H1 (cell line): ENCODE data around the gene ALAS1. TPM values are rescaled to one million over a fixed set of nuclear protein-coding genes. Genes with fewer than 3 reads are reported as not detected.

Experiments used
- CTCF ChIA-PET: fragments of 300-600 bp; sonication (Branson Sonifier 250); formaldehyde crosslinking; loops from one replicate; lab custom pipeline; 2021; ENCODE audit not compliant: partially characterized antibody; lab: Charles Lee
- POLR2A ChIA-PET: fragments of 300-600 bp; sonication (Branson Sonifier 250); formaldehyde crosslinking; loops from one replicate; lab custom pipeline; 2021; ENCODE audit warnings: inconsistent platforms; ENCODE audit not compliant: partially characterized antibody; lab: Charles Lee
- DNase-seq, 2 experiments: peaks; one replicate each; pipeline versions ENCODE4 v3.0.0 to v3.0.0-alpha.2; 2010 to 2022; ENCODE audit warnings: low spot score in 2 of 2, low read depth in 1 of 2, mixed read lengths in 1 of 2
- FAIRE-seq: peaks from 2 replicates; lab custom pipeline; 2011; peaks lifted over from hg19 to GRCh38; lab: Jason Lieb, UNC
- H2AFZ ChIP-seq: 2 replicates; pipeline ENCODE4 v1.8.1; 2012; ENCODE audit warnings: low read length, inconsistent platforms
- H2AK5ac ChIP-seq: 2 replicates; pipeline ENCODE4 v1.6.1; 2013; ENCODE audit warnings: low read depth, low read length
- H2BK120ac ChIP-seq: replicated peaks from 2 replicates; pipeline ENCODE3; 2013; ENCODE audit warnings: low read depth, low read length, inconsistent platforms
- H2BK12ac ChIP-seq: 2 replicates; pipeline ENCODE4 v1.6.1; 2013; ENCODE audit warnings: low read depth, low read length
- H2BK15ac ChIP-seq: 2 replicates; pipeline ENCODE4 v1.6.1; 2013; ENCODE audit warnings: low read length
- H2BK20ac ChIP-seq: 2 replicates; pipeline ENCODE4 v1.6.1; 2013; ENCODE audit warnings: low read length
- H2BK5ac ChIP-seq: 2 replicates; pipeline ENCODE4 v1.6.1; 2013; ENCODE audit warnings: low read depth, low read length
- H3K14ac ChIP-seq: 2 replicates; pipeline ENCODE4 v1.6.1; 2013; ENCODE audit warnings: inconsistent platforms; ENCODE audit not compliant: insufficient read length
- H3K18ac ChIP-seq: 2 replicates; pipeline ENCODE4 v1.6.1; 2013; ENCODE audit warnings: low read length; ENCODE audit errors: extremely low read depth
- H3K23ac ChIP-seq: 2 replicates; pipeline ENCODE4 v1.6.1; 2013; ENCODE audit warnings: inconsistent platforms; ENCODE audit not compliant: insufficient read length
- H3K23me2 ChIP-seq: 2 replicates; pipeline ENCODE4 v1.6.1; 2013; ENCODE audit warnings: low read depth, low read length
- H3K27ac ChIP-seq: 2 replicates; pipeline ENCODE4 v1.6.1; 2011; ENCODE audit warnings: low read depth, low read length, inconsistent platforms
- H3K27me3 ChIP-seq, 4 experiments: replicated peaks in 1 of 4; 1 replicate in 1 of 4; 2 replicates in 3 of 4; pipeline versions ENCODE4 v1.6.1 to v1.8.1; 2011 to 2013; ENCODE audit warnings: low read length in 3 of 4, mild to moderate bottlenecking in 3 of 4, inconsistent platforms in 2 of 4, mixed read lengths in 2 of 4, moderate library complexity in 1 of 4; ENCODE audit not compliant: control insufficient read depth in 3 of 4, insufficient read depth in 3 of 4; ENCODE audit errors: extremely low read depth in 1 of 4
- H3K36me3 ChIP-seq, 4 experiments: 2 replicates each; pipeline versions ENCODE4 v1.6.1 to v1.8.1; 2011 to 2013; ENCODE audit warnings: mild to moderate bottlenecking in 4 of 4, low read length in 3 of 4, moderate library complexity in 2 of 4, control low read depth in 1 of 4, inconsistent platforms in 1 of 4; ENCODE audit not compliant: insufficient read depth in 4 of 4, control insufficient read depth in 2 of 4
- H3K4ac ChIP-seq: replicated peaks from 2 replicates; pipeline ENCODE3; 2013; ENCODE audit warnings: low read length, low read depth, mixed read lengths, inconsistent platforms; ENCODE audit not compliant: insufficient read length
- H3K4me1 ChIP-seq, 4 experiments: replicated peaks in 1 of 4; 1 replicate in 1 of 4; 2 replicates in 3 of 4; pipeline versions ENCODE4 v1.6.1 to v1.8.1; 2011 to 2013; ENCODE audit warnings: low read length in 3 of 4, inconsistent platforms in 2 of 4, mixed read lengths in 1 of 4; ENCODE audit not compliant: insufficient read depth in 4 of 4, control insufficient read depth in 3 of 4
- H3K4me2 ChIP-seq, 2 experiments: 2 replicates each; pipeline versions ENCODE4 v1.6.1 to v1.8.1; 2011 to 2013; ENCODE audit warnings: low read depth in 2 of 2, low read length in 2 of 2, control low read depth in 1 of 2, inconsistent platforms in 1 of 2, mild to moderate bottlenecking in 1 of 2; ENCODE audit not compliant: insufficient read depth in 1 of 2
- H3K4me3 ChIP-seq, 4 experiments: fragments of 200-600, 300-600 bp in 1 of 4; sonication (generic), shearing (Covaris generic), sonication (Bioruptor Twin) in 1 of 4; 2 replicates each; pipeline versions ENCODE4 v1.5.1 to v1.8.1; 2011 to 2016; ENCODE audit warnings: low read length in 4 of 4, low read depth in 3 of 4, control low read depth in 2 of 4, inconsistent platforms in 2 of 4, mild to moderate bottlenecking in 2 of 4, mixed read lengths in 1 of 4, moderate library complexity in 1 of 4; ENCODE audit not compliant: insufficient read depth in 2 of 4; ENCODE audit errors: extremely low read depth in 1 of 4
- H3K56ac ChIP-seq: replicated peaks from 2 replicates; pipeline ENCODE3; 2013; ENCODE audit warnings: low read depth, mild to moderate bottlenecking, mixed read lengths, low read length, inconsistent platforms; ENCODE audit not compliant: insufficient read length
- H3K79me1 ChIP-seq: 2 replicates; pipeline ENCODE4 v1.6.1; 2013; ENCODE audit warnings: low read depth, low read length, control low read depth
- H3K79me2 ChIP-seq, 2 experiments: 2 replicates each; pipeline versions ENCODE4 v1.6.1 to v1.8.1; 2012 to 2013; ENCODE audit warnings: low read length in 2 of 2, mild to moderate bottlenecking in 2 of 2, inconsistent platforms in 1 of 2; ENCODE audit not compliant: insufficient read depth in 2 of 2, control insufficient read depth in 1 of 2
- H3K9ac ChIP-seq, 4 experiments: replicated peaks in 1 of 4; 1 replicate in 1 of 4; 2 replicates in 3 of 4; pipeline versions ENCODE4 v1.6.1 to v1.8.1; 2011 to 2013; ENCODE audit warnings: low read depth in 3 of 4, low read length in 3 of 4, control low read depth in 2 of 4, mild to moderate bottlenecking in 2 of 4, moderate library complexity in 2 of 4, inconsistent platforms in 1 of 4; ENCODE audit errors: extremely low read depth in 1 of 4
- H3K9me3 ChIP-seq, 2 experiments: 2 replicates each; pipeline versions ENCODE4 v1.6.1 to v1.8.1; 2012 to 2013; ENCODE audit warnings: mild to moderate bottlenecking in 2 of 2, moderate library complexity in 2 of 2, control low read depth in 1 of 2, inconsistent platforms in 1 of 2, low read depth in 1 of 2, low read length in 1 of 2, mixed read lengths in 1 of 2; ENCODE audit not compliant: insufficient read depth in 2 of 2
- H4K20me1 ChIP-seq, 2 experiments: replicated peaks in 1 of 2; 2 replicates each; pipeline versions ENCODE3 to v1.8.1; 2011 to 2013; ENCODE audit warnings: inconsistent platforms in 2 of 2, low read length in 2 of 2, mild to moderate bottlenecking in 1 of 2; ENCODE audit not compliant: insufficient read depth in 2 of 2, control insufficient read depth in 1 of 2
- H4K5ac ChIP-seq: 2 replicates; pipeline ENCODE4 v1.6.1; 2013; ENCODE audit warnings: low read length, low read depth, mixed read lengths, inconsistent platforms; ENCODE audit not compliant: insufficient read length
- H4K8ac ChIP-seq: 2 replicates; pipeline ENCODE4 v1.8.0; 2013; ENCODE audit warnings: mild to moderate bottlenecking, moderate library complexity, low read length, inconsistent platforms; ENCODE audit not compliant: insufficient read depth; ENCODE audit errors: extremely low read depth
- H4K91ac ChIP-seq: replicated peaks from 2 replicates; pipeline ENCODE3; 2013; ENCODE audit warnings: low read length, mixed read lengths, inconsistent platforms; ENCODE audit not compliant: insufficient read length
- KDM4A ChIP-seq: IDR thresholded peaks from one replicate; pipeline ENCODE4 v1.7.1; 2012; ENCODE audit warnings: low read depth, mild to moderate bottlenecking, moderate library complexity, low read length, inconsistent platforms; ENCODE audit not compliant: severe bottlenecking
- WGBS, 2 experiments: shearing (Covaris generic) in 1 of 2; methylation state at CpG; one replicate each; pipeline versions ENCODE4 v1.1.6 to v1.1.7; 2013 to 2015; ENCODE audit warnings: low lambda C conversion rate in 2 of 2, mixed read lengths in 2 of 2, inconsistent platforms in 1 of 2, low coverage in 1 of 2, missing lambda C conversion rate in 1 of 2; ENCODE audit not compliant: insufficient replicate concordance in 2 of 2, insufficient coverage in 1 of 2, insufficient read length in 1 of 2; ENCODE audit errors: extremely low coverage in 1 of 2, missing lambda C conversion rate in 1 of 2; 5-methylcytosine and 5-hydroxymethylcytosine counted together
- polyA plus RNA-seq, 7 experiments: library from polyadenylated mRNA; depleted of rRNA in 3 of 7; stranded (reverse) in 5 of 7; unstranded in 2 of 7; fragments of >200 nt in 5 of 7; fragments of 200-250 nt in 2 of 7; gene quantifications; 1 replicate in 5 of 7; 2 replicates in 1 of 7; 4 replicates in 1 of 7; pipeline versions ENCODE4 v1.2.1 to v1.2.3, GENCODE V29; 2011 to 2013; ENCODE audit warnings: missing spikeins in 2 of 7, mixed read lengths in 2 of 7
- total RNA-seq: library from RNA; stranded (reverse); fragmentation: NEBNext Ultra II Directional; extraction: Animal tissue kit (Norgen Biotek cat#: 25700); gene quantifications from 2 replicates; pipeline ENCODE4 v1.2.1, GENCODE V29; 2021
- TF ChIP-seq, protein P1 (sequence below), 3 experiments: IDR thresholded peaks; 1 replicate in 2 of 3; 2 replicates in 1 of 3; pipeline versions ENCODE4 v1.5.1 to v1.6.1; 2011; ENCODE audit warnings: low read length in 3 of 3, mild to moderate bottlenecking in 3 of 3, inconsistent platforms in 2 of 3, low read depth in 1 of 3, moderate library complexity in 1 of 3; ENCODE audit not compliant: insufficient read depth in 1 of 3; ENCODE audit errors: control extremely low read depth in 1 of 3

ALAS1 gene
- total and polyA plus RNA-seq, 2 of the 8 experiments (the other 6 are each of a cell fraction or from before 2014, with no cell fraction given) = 45.9 to 84.4 TPM

DNA sequence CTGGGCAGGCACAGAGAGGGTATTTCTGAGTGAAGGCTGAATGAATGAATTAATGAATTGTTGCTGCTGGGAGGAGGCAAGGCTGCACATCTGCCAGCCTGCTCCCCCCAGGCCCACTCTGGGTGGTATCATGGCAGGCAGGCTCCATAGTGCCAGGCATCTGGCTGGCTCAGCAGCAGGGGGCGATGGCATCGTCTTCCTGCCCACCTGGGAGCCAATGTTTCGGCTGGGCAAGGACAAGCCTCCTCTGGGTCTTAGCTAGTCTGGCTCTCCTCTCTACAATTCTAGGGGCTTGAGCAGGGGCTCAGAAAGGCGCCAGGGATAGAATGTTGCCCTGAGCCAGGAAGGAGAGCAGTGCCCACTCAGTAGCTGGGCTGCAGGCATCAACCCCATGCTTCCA lies 29.2 kb downstream of the ALAS1 start:
- CTCF ChIA-PET = interaction anchor here (0.6 to 20.4 kb wide), 9 partner anchors 8 to 201 kb away, joined by 3 to 336 read pairs (median 3); partner anchors contain the start of gene TWF2
- no peak overlapping the region for H2AK5ac ChIP-seq

More for the DNA sequence above, 29.2 kb downstream of the ALAS1 start:
- Histone ChIP-seq H3K14ac (no peak overlapping the region), H3K4me3 (no peak overlapping the region), H3K4ac (no peak overlapping the region), H3K27ac (no peak overlapping the region), H4K8ac (no peak overlapping the region), H3K79me2 (no peaks in the 10 kb centered on the region), H2BK12ac (no peak overlapping the region), H3K18ac (no peak overlapping the region), H3K9me3 (no peaks in the 10 kb centered on the region), H3K56ac (no peak overlapping the region), H3K23me2 (no peaks in the 10 kb centered on the region), H2AFZ (no peak overlapping the region), H3K79me1 (no peaks in the 10 kb centered on the region; the same call in 1 of the 2 replicates), H3K36me3 (peaks cover 5 to 17% (median 11%) of the 10 kb centered on the region in 4 experiments; a peak in 5 of 8 replicates), H3K4me2 (no peak overlapping the region), H4K20me1 (peaks cover 6 to 10% of the 10 kb centered on the region in 2 experiments), H4K5ac (no peak overlapping the region), H2BK15ac (no peak overlapping the region), H2BK120ac (no peak overlapping the region), H4K91ac (no peak overlapping the region), H3K9ac (no peak overlapping the region), H3K4me1 (peaks cover 0 to 4% (median 2%) of the 10 kb centered on the region in 4 experiments; a peak in 5 of 7 replicates), H2BK20ac (no peak overlapping the region), H3K23ac (no peak overlapping the region), H3K27me3 (no peaks in the 10 kb centered on the region), H2BK5ac (no peak overlapping the region)
- no peak for FAIRE-seq
- no peak for DNase-seq
- POLR2A ChIA-PET = interaction anchor here (0.5 to 1.6 kb wide), 4 partner anchors 11 to 232 kb away, joined by 3 to 4 read pairs (median 4); no protein-coding TSS in a partner anchor
- no peak for TF ChIP-seq KDM4A
- TF ChIP-seq, protein P1, sequence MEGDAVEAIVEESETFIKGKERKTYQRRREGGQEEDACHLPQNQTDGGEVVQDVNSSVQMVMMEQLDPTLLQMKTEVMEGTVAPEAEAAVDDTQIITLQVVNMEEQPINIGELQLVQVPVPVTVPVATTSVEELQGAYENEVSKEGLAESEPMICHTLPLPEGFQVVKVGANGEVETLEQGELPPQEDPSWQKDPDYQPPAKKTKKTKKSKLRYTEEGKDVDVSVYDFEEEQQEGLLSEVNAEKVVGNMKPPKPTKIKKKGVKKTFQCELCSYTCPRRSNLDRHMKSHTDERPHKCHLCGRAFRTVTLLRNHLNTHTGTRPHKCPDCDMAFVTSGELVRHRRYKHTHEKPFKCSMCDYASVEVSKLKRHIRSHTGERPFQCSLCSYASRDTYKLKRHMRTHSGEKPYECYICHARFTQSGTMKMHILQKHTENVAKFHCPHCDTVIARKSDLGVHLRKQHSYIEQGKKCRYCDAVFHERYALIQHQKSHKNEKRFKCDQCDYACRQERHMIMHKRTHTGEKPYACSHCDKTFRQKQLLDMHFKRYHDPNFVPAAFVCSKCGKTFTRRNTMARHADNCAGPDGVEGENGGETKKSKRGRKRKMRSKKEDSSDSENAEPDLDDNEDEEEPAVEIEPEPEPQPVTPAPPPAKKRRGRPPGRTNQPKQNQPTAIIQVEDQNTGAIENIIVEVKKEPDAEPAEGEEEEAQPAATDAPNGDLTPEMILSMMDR (IDR thresholded peaks at IDR 0.05; ENCODE audit: control extremely low read depth in 1 of 3, insufficient read depth in 1 of 3, low read depth in 1 of 3, low read length in 3 of 3) = peak in 1 of 3 experiments; percentile 24; a peak in 1 of 4 replicates
- 87% methylated on average over 4 of the region's 4 CpGs; no CpG with 5 or more reads in 1 of the 2 experiments for WGBS, 2 experiments
